H1 (cell line): ENCODE measurements around the gene MRPL54. TPM values are rescaled to one million over a fixed set of nuclear protein-coding genes. Genes with fewer than 3 reads are reported as not detected.

Experiments used
- CTCF ChIA-PET: fragments of 300-600 bp; sonication (Branson Sonifier 250); formaldehyde crosslinking; loops from one replicate; lab custom pipeline; 2021; ENCODE audit not compliant: partially characterized antibody; lab: Charles Lee
- POLR2A ChIA-PET: fragments of 300-600 bp; sonication (Branson Sonifier 250); formaldehyde crosslinking; loops from one replicate; lab custom pipeline; 2021; ENCODE audit warnings: inconsistent platforms; ENCODE audit not compliant: partially characterized antibody; lab: Charles Lee
- DNase-seq, 2 experiments: peaks; one replicate each; pipeline versions ENCODE4 v3.0.0 to v3.0.0-alpha.2; 2010 to 2022; ENCODE audit warnings: low spot score in 2 of 2, low read depth in 1 of 2, mixed read lengths in 1 of 2
- FAIRE-seq: peaks from 2 replicates; lab custom pipeline; 2011; peaks lifted over from hg19 to GRCh38; lab: Jason Lieb, UNC
- H2AFZ ChIP-seq: 2 replicates; pipeline ENCODE4 v1.8.1; 2012; ENCODE audit warnings: low read length, inconsistent platforms
- H2AK5ac ChIP-seq: 2 replicates; pipeline ENCODE4 v1.6.1; 2013; ENCODE audit warnings: low read depth, low read length
- H2BK120ac ChIP-seq: replicated peaks from 2 replicates; pipeline ENCODE3; 2013; ENCODE audit warnings: low read depth, low read length, inconsistent platforms
- H2BK12ac ChIP-seq: 2 replicates; pipeline ENCODE4 v1.6.1; 2013; ENCODE audit warnings: low read depth, low read length
- H2BK15ac ChIP-seq: 2 replicates; pipeline ENCODE4 v1.6.1; 2013; ENCODE audit warnings: low read length
- H2BK20ac ChIP-seq: 2 replicates; pipeline ENCODE4 v1.6.1; 2013; ENCODE audit warnings: low read length
- H2BK5ac ChIP-seq: 2 replicates; pipeline ENCODE4 v1.6.1; 2013; ENCODE audit warnings: low read depth, low read length
- H3K14ac ChIP-seq: 2 replicates; pipeline ENCODE4 v1.6.1; 2013; ENCODE audit warnings: inconsistent platforms; ENCODE audit not compliant: insufficient read length
- H3K18ac ChIP-seq: 2 replicates; pipeline ENCODE4 v1.6.1; 2013; ENCODE audit warnings: low read length; ENCODE audit errors: extremely low read depth
- H3K23ac ChIP-seq: 2 replicates; pipeline ENCODE4 v1.6.1; 2013; ENCODE audit warnings: inconsistent platforms; ENCODE audit not compliant: insufficient read length
- H3K23me2 ChIP-seq: 2 replicates; pipeline ENCODE4 v1.6.1; 2013; ENCODE audit warnings: low read depth, low read length
- H3K27ac ChIP-seq: 2 replicates; pipeline ENCODE4 v1.6.1; 2011; ENCODE audit warnings: low read depth, low read length, inconsistent platforms
- H3K27me3 ChIP-seq, 4 experiments: replicated peaks in 1 of 4; 1 replicate in 1 of 4; 2 replicates in 3 of 4; pipeline versions ENCODE4 v1.6.1 to v1.8.1; 2011 to 2013; ENCODE audit warnings: low read length in 3 of 4, mild to moderate bottlenecking in 3 of 4, inconsistent platforms in 2 of 4, mixed read lengths in 2 of 4, moderate library complexity in 1 of 4; ENCODE audit not compliant: control insufficient read depth in 3 of 4, insufficient read depth in 3 of 4; ENCODE audit errors: extremely low read depth in 1 of 4
- H3K36me3 ChIP-seq, 4 experiments: 2 replicates each; pipeline versions ENCODE4 v1.6.1 to v1.8.1; 2011 to 2013; ENCODE audit warnings: mild to moderate bottlenecking in 4 of 4, low read length in 3 of 4, moderate library complexity in 2 of 4, control low read depth in 1 of 4, inconsistent platforms in 1 of 4; ENCODE audit not compliant: insufficient read depth in 4 of 4, control insufficient read depth in 2 of 4
- H3K4ac ChIP-seq: replicated peaks from 2 replicates; pipeline ENCODE3; 2013; ENCODE audit warnings: low read length, low read depth, mixed read lengths, inconsistent platforms; ENCODE audit not compliant: insufficient read length
- H3K4me1 ChIP-seq, 4 experiments: replicated peaks in 1 of 4; 1 replicate in 1 of 4; 2 replicates in 3 of 4; pipeline versions ENCODE4 v1.6.1 to v1.8.1; 2011 to 2013; ENCODE audit warnings: low read length in 3 of 4, inconsistent platforms in 2 of 4, mixed read lengths in 1 of 4; ENCODE audit not compliant: insufficient read depth in 4 of 4, control insufficient read depth in 3 of 4
- H3K4me2 ChIP-seq, 2 experiments: 2 replicates each; pipeline versions ENCODE4 v1.6.1 to v1.8.1; 2011 to 2013; ENCODE audit warnings: low read depth in 2 of 2, low read length in 2 of 2, control low read depth in 1 of 2, inconsistent platforms in 1 of 2, mild to moderate bottlenecking in 1 of 2; ENCODE audit not compliant: insufficient read depth in 1 of 2
- H3K4me3 ChIP-seq, 4 experiments: fragments of 200-600, 300-600 bp in 1 of 4; sonication (generic), shearing (Covaris generic), sonication (Bioruptor Twin) in 1 of 4; 2 replicates each; pipeline versions ENCODE4 v1.5.1 to v1.8.1; 2011 to 2016; ENCODE audit warnings: low read length in 4 of 4, low read depth in 3 of 4, control low read depth in 2 of 4, inconsistent platforms in 2 of 4, mild to moderate bottlenecking in 2 of 4, mixed read lengths in 1 of 4, moderate library complexity in 1 of 4; ENCODE audit not compliant: insufficient read depth in 2 of 4; ENCODE audit errors: extremely low read depth in 1 of 4
- H3K56ac ChIP-seq: replicated peaks from 2 replicates; pipeline ENCODE3; 2013; ENCODE audit warnings: low read depth, mild to moderate bottlenecking, mixed read lengths, low read length, inconsistent platforms; ENCODE audit not compliant: insufficient read length
- H3K79me1 ChIP-seq: 2 replicates; pipeline ENCODE4 v1.6.1; 2013; ENCODE audit warnings: low read depth, low read length, control low read depth
- H3K79me2 ChIP-seq, 2 experiments: 2 replicates each; pipeline versions ENCODE4 v1.6.1 to v1.8.1; 2012 to 2013; ENCODE audit warnings: low read length in 2 of 2, mild to moderate bottlenecking in 2 of 2, inconsistent platforms in 1 of 2; ENCODE audit not compliant: insufficient read depth in 2 of 2, control insufficient read depth in 1 of 2
- H3K9ac ChIP-seq, 4 experiments: replicated peaks in 1 of 4; 1 replicate in 1 of 4; 2 replicates in 3 of 4; pipeline versions ENCODE4 v1.6.1 to v1.8.1; 2011 to 2013; ENCODE audit warnings: low read depth in 3 of 4, low read length in 3 of 4, control low read depth in 2 of 4, mild to moderate bottlenecking in 2 of 4, moderate library complexity in 2 of 4, inconsistent platforms in 1 of 4; ENCODE audit errors: extremely low read depth in 1 of 4
- H3K9me3 ChIP-seq, 2 experiments: 2 replicates each; pipeline versions ENCODE4 v1.6.1 to v1.8.1; 2012 to 2013; ENCODE audit warnings: mild to moderate bottlenecking in 2 of 2, moderate library complexity in 2 of 2, control low read depth in 1 of 2, inconsistent platforms in 1 of 2, low read depth in 1 of 2, low read length in 1 of 2, mixed read lengths in 1 of 2; ENCODE audit not compliant: insufficient read depth in 2 of 2
- H4K20me1 ChIP-seq, 2 experiments: replicated peaks in 1 of 2; 2 replicates each; pipeline versions ENCODE3 to v1.8.1; 2011 to 2013; ENCODE audit warnings: inconsistent platforms in 2 of 2, low read length in 2 of 2, mild to moderate bottlenecking in 1 of 2; ENCODE audit not compliant: insufficient read depth in 2 of 2, control insufficient read depth in 1 of 2
- H4K5ac ChIP-seq: 2 replicates; pipeline ENCODE4 v1.6.1; 2013; ENCODE audit warnings: low read length, low read depth, mixed read lengths, inconsistent platforms; ENCODE audit not compliant: insufficient read length
- H4K8ac ChIP-seq: 2 replicates; pipeline ENCODE4 v1.8.0; 2013; ENCODE audit warnings: mild to moderate bottlenecking, moderate library complexity, low read length, inconsistent platforms; ENCODE audit not compliant: insufficient read depth; ENCODE audit errors: extremely low read depth
- H4K91ac ChIP-seq: replicated peaks from 2 replicates; pipeline ENCODE3; 2013; ENCODE audit warnings: low read length, mixed read lengths, inconsistent platforms; ENCODE audit not compliant: insufficient read length
- BACH1 ChIP-seq: IDR thresholded peaks from 2 replicates; pipeline ENCODE4 v1.6.1; 2012; ENCODE audit warnings: low read length, improper control_type of control experiment
- BCL11A ChIP-seq, 2 experiments: IDR thresholded peaks; one replicate each; pipeline ENCODE4 v1.6.1; 2011; ENCODE audit warnings: low read depth in 2 of 2, low read length in 2 of 2, mild to moderate bottlenecking in 2 of 2
- EP300 ChIP-seq, 2 experiments: IDR thresholded peaks; 1 replicate in 1 of 2; 2 replicates in 1 of 2; pipeline ENCODE4 v1.6.1; 2011 to 2012; ENCODE audit warnings: low read depth in 2 of 2, low read length in 2 of 2, mild to moderate bottlenecking in 2 of 2, borderline replicate concordance in 1 of 2, inconsistent platforms in 1 of 2, moderate library complexity in 1 of 2
- EZH2 ChIP-seq: fragments of 200-600 bp; sonication (generic); IDR thresholded peaks from 2 replicates; pipeline ENCODE4 v1.7.1; 2012; ENCODE audit warnings: low read depth, mild to moderate bottlenecking, moderate library complexity, low read length, inconsistent platforms; ENCODE audit not compliant: severe bottlenecking
- NRF1 ChIP-seq: IDR thresholded peaks from 2 replicates; pipeline ENCODE4 v1.6.1; 2011; ENCODE audit warnings: mild to moderate bottlenecking, low read depth, low read length, improper control_type of control experiment
- POLR2AphosphoS5 ChIP-seq: IDR thresholded peaks from 2 replicates; pipeline ENCODE4 v1.6.1; 2011; ENCODE audit warnings: low read depth, low read length
- RXRA ChIP-seq: IDR thresholded peaks from 2 replicates; pipeline ENCODE4 v1.6.1; 2011; ENCODE audit warnings: low read depth, mild to moderate bottlenecking, low read length, moderate library complexity; ENCODE audit not compliant: insufficient read depth
- SIN3A ChIP-seq, 2 experiments: IDR thresholded peaks in 1 of 2; conservative IDR thresholded peaks in 1 of 2; 2 replicates each; pipeline ENCODE4 v1.6.1; 2011 to 2012; ENCODE audit warnings: low read length in 2 of 2, improper control_type of control experiment in 1 of 2, low read depth in 1 of 2, mild to moderate bottlenecking in 1 of 2
- SUZ12 ChIP-seq: fragments of 200-600 bp; sonication (generic); IDR thresholded peaks from 2 replicates; pipeline ENCODE4 v1.6.1; 2012; ENCODE audit warnings: mild to moderate bottlenecking, inconsistent platforms, low read length, moderate library complexity, mixed read lengths
- TEAD4 ChIP-seq: IDR thresholded peaks from 2 replicates; pipeline ENCODE4 v1.6.1; 2012; ENCODE audit warnings: low read depth, low read length, inconsistent platforms, mixed read lengths
- WGBS, 2 experiments: shearing (Covaris generic) in 1 of 2; methylation state at CpG; one replicate each; pipeline versions ENCODE4 v1.1.6 to v1.1.7; 2013 to 2015; ENCODE audit warnings: low lambda C conversion rate in 2 of 2, mixed read lengths in 2 of 2, inconsistent platforms in 1 of 2, low coverage in 1 of 2, missing lambda C conversion rate in 1 of 2; ENCODE audit not compliant: insufficient replicate concordance in 2 of 2, insufficient coverage in 1 of 2, insufficient read length in 1 of 2; ENCODE audit errors: extremely low coverage in 1 of 2, missing lambda C conversion rate in 1 of 2; 5-methylcytosine and 5-hydroxymethylcytosine counted together
- polyA plus RNA-seq, 7 experiments: library from polyadenylated mRNA; depleted of rRNA in 3 of 7; stranded (reverse) in 5 of 7; unstranded in 2 of 7; fragments of >200 nt in 5 of 7; fragments of 200-250 nt in 2 of 7; gene quantifications; 1 replicate in 5 of 7; 2 replicates in 1 of 7; 4 replicates in 1 of 7; pipeline versions ENCODE4 v1.2.1 to v1.2.3, GENCODE V29; 2011 to 2013; ENCODE audit warnings: missing spikeins in 2 of 7, mixed read lengths in 2 of 7
- total RNA-seq: library from RNA; stranded (reverse); fragmentation: NEBNext Ultra II Directional; extraction: Animal tissue kit (Norgen Biotek cat#: 25700); gene quantifications from 2 replicates; pipeline ENCODE4 v1.2.1, GENCODE V29; 2021

Gene MRPL54
- total and polyA plus RNA-seq, 2 of the 8 experiments (the other 6 are each of a cell fraction or from before 2014, with no cell fraction given) = 63.8 to 72.8 TPM

DNA sequence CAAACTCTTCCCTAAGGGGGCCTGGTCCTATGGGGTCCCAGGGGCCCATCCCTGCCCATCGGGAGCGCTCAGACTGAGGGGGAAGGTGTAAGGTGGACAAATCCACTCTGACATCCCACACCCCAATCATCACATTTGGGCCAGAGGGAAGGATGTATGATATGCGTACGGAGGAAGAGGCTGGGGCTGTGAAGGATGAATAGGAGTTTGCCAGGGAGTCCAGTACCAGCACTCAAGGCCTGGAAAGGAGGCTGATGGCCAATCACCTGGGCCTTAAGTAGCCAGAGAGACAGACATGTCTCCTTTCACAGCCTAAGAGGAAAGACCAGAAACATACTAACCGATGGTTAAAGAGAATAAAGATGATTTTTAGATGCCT, 39.4 kb upstream of the MRPL54 start:
- Histone ChIP-seq H2BK15ac (peak overlapping the region; percentile 83; the same call in 1 of the 2 replicates), H3K4me1 (peaks cover 0 to 16% (median 10%) of the 10 kb centered on the region in 4 experiments; a peak in 6 of 7 replicates), H2AK5ac (0 out of 2 replicates have a peak overlapping the region, but pooled peaks have one; percentile 86), H3K79me2 (no peaks in the 10 kb centered on the region), H3K23me2 (peaks cover 8% of the 10 kb centered on the region; the same call in 1 of the 2 replicates), H4K91ac (no peak overlapping the region), H3K18ac (no peak overlapping the region; the same call in 1 of the 2 replicates), H3K4me3 (peak overlapping the region; percentile 1 to 74 (median 23); a peak in 4 of 8 replicates), H3K14ac (no peak overlapping the region), H3K36me3 (no peaks in the 10 kb centered on the region), H2BK20ac (peak overlapping the region; percentile 90; the same call in 1 of the 2 replicates), H3K4me2 (peak overlapping the region; percentile 40 to 87), H3K9ac (no peak overlapping the region), H3K56ac (no peak overlapping the region), H3K4ac (no peak overlapping the region), H2BK120ac (no peak overlapping the region), H2BK12ac (peak overlapping the region; percentile 90; the same call in 1 of the 2 replicates), H4K20me1 (no peaks in the 10 kb centered on the region), H3K79me1 (no peaks in the 10 kb centered on the region), H3K9me3 (no peaks in the 10 kb centered on the region), H3K27me3 (peaks cover 0 to 3% (median 0%) of the 10 kb centered on the region in 4 experiments; a peak in 2 of 7 replicates), H4K5ac (no peak overlapping the region), H3K27ac (no peak overlapping the region), H4K8ac (no peak overlapping the region), H3K23ac (no peak overlapping the region), H2AFZ (no peak overlapping the region), H2BK5ac (no peak overlapping the region)
- DNase-seq (no peak), FAIRE-seq (no peak)
- WGBS, 2 experiments = 54% methylated on average over 5 of the region's 5 CpGs; no CpG with 5 or more reads in 1 of the 2 experiments
- CTCF ChIA-PET = interaction anchor here (0.9 to 1.5 kb wide), 2 partner anchors 14 to 15 kb away, joined by 3 to 9 read pairs; partner anchors contain the start of gene TJP3
- POLR2A ChIA-PET = interaction anchor here (1.1 to 2.0 kb wide), 4 partner anchors 10 to 39 kb away, joined by 3 to 7 read pairs (median 5); partner anchors contain the start of genes MRPL54 and TJP3
- TF ChIP-seq RXRA = no peak
- TF ChIP-seq BACH1 = no peak
- TF ChIP-seq POLR2AphosphoS5 = no peak
- no peak for TF ChIP-seq NRF1
- TF ChIP-seq BCL11A (IDR thresholded peaks at IDR 0.05; ENCODE audit: low read depth in 2 of 2, low read length in 2 of 2) = no peak
- no peak for TF ChIP-seq EP300 (IDR thresholded peaks at IDR 0.05; ENCODE audit: borderline replicate concordance in 1 of 2, low read depth in 2 of 2, low read length in 2 of 2)
- no peak for TF ChIP-seq TEAD4
- TF ChIP-seq SIN3A (conservative IDR thresholded peaks at IDR 0.05 in 1 of 2, IDR thresholded peaks at IDR 0.05 in 1 of 2; ENCODE audit: low read depth in 1 of 2, low read length in 2 of 2) = no peak
- no peak for TF ChIP-seq EZH2
- no peak for TF ChIP-seq SUZ12
